Ovary (tissue), 3 donors: ENCODE measurements around the gene ZNF385C.

Experiments
- CTCF ChIP-seq, 3 donors: fragments of 450-650 bp in 2 of 3; fragments of 200-600 bp in 1 of 3; IDR thresholded peaks; one replicate each; pipeline versions ENCODE4 v1.5.1 to v1.8.0; 2016 to 2022; ENCODE audit warnings: antibody characterized with exemption in 3 of 3, mild to moderate bottlenecking in 1 of 3
- EP300 ChIP-seq: sonication (generic); formaldehyde crosslinking; IDR thresholded peaks from one replicate; pipeline ENCODE4 v1.6.1; 2017; ENCODE audit warnings: antibody characterized with exemption
- donor health status: DM: no; HTN: no; CAD: no.

GRCh38 chr17:42106009-42106408 lies 7.7 kb upstream of the ZNF385C start:
- TF ChIP-seq CTCF (IDR thresholded peaks at IDR 0.05) (no peak), EP300 (no peak)
